IgD-negative memory B cell (primary cell): ENCODE results near the gene TYROBP. TPM values are rescaled to one million over a fixed set of nuclear protein-coding genes. Genes with fewer than 3 reads are reported as not detected.
"Not testable (repeated sequence)": the region's sequence is repeated elsewhere in the genome, so short reads cannot be mapped to it uniquely, and the experiment has no call there.

ENCODE experiments used
- H3K27ac Mint-ChIP-seq, 3 donors: one replicate each; pipeline ENCODE4 v1.8.0; 2020 to 2022; ENCODE audit warnings: mild to moderate bottlenecking in 3 of 3, mixed read lengths in 3 of 3, moderate library complexity in 1 of 3
- H3K27me3 Mint-ChIP-seq: one replicate; pipeline ENCODE4 v1.8.0; 2021; ENCODE audit warnings: mixed read lengths
- H3K36me3 Mint-ChIP-seq: one replicate; pipeline ENCODE4 v1.8.0; 2020; ENCODE audit warnings: mild to moderate bottlenecking, mixed read lengths
- H3K4me1 Mint-ChIP-seq, 3 donors: one replicate each; pipeline ENCODE4 v1.8.0; 2020 to 2022; ENCODE audit warnings: mixed read lengths in 3 of 3, mild to moderate bottlenecking in 1 of 3
- H3K4me3 Mint-ChIP-seq, 4 donors: one replicate each; pipeline ENCODE4 v1.8.0; 2020 to 2022; ENCODE audit warnings: mild to moderate bottlenecking in 4 of 4, mixed read lengths in 4 of 4, moderate library complexity in 3 of 4
- H3K9me3 Mint-ChIP-seq, 3 donors: one replicate each; pipeline ENCODE4 v1.8.0; 2020 to 2021; ENCODE audit warnings: mixed read lengths in 3 of 3, mild to moderate bottlenecking in 1 of 3
- polyA plus RNA-seq: library from polyadenylated mRNA; unstranded; fragments of 300-500 nt; fragmentation: Illumina TruSeq; gene quantifications from one replicate; pipeline ENCODE4 v1.2.3, GENCODE V29; 2021

TYROBP gene
- 13.7 TPM for polyA plus RNA-seq

- peak within 1 kb of the TSS; percentile 59 to 93 (median 82) for H3K4me3 Mint-ChIP-seq
- no peaks in the 10 kb centered on the region for H3K9me3 Mint-ChIP-seq
- no peaks in the 10 kb centered on the region for H3K36me3 Mint-ChIP-seq
- peaks cover 31 to 43% (median 35%) of the 10 kb centered on the region in 3 donors for H3K4me1 Mint-ChIP-seq
- H3K27me3 Mint-ChIP-seq, result no peaks in the 10 kb centered on the region
- peak within 1 kb of the TSS; percentile 97 to 99 (median 97) for H3K27ac Mint-ChIP-seq
Measured at GRCh38 chr19:35908010-35908441, at the start of gene TYROBP. TYROBP (minus strand) TSS chr19:35908295; CDS start chr19:35908228, 67 bp downstream.

- not testable (repeated sequence) for H3K36me3 Mint-ChIP-seq, H3K27ac Mint-ChIP-seq, H3K9me3 Mint-ChIP-seq, H3K4me3 Mint-ChIP-seq
- peaks cover 10 to 14% (median 13%) of the 10 kb centered on the region in 3 donors for H3K4me1 Mint-ChIP-seq
- peaks cover 14% of the 10 kb centered on the region for H3K27me3 Mint-ChIP-seq
Measured at GRCh38 chr19:35957411-35957810, 49.3 kb upstream of the TYROBP start.

DNA sequence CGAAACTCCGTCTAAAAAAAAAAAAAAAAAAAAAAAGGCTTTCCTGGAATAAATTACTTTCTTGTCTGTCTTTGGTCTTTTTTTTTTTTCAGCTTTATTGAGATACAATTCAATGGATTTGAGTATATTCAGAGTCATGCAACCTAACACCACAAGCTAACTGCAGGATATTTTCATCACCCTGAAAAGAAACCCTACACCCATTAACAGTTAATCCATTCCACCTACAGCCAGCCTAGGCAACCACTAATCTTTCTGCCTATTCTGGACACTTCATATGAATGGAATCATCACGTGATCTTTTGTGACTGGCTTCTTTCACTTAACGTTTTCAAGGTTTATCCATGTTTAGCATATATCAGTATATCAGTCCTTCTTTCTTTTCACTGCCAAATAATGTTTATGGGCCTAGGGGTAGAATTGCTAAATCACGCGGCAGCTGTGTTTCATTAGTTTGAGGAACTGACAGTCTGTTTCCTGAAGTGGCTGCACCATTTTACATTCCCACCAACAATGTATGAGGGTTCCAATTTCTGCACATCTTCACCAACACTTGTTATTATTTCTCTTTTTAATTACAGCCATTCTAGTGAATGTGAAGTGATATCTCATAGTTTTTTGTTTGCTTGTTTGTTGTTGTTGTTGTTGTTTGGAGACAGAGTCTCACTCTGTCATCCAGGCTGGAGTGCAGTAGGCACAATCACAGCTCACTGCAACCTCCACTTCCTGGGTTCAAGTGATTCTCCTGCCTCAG lies 48.0 kb upstream of the TYROBP start:
- Mint-ChIP-seq H3K4me1 (peaks cover 10 to 14% (median 13%) of the 10 kb centered on the region in 3 donors), H3K27ac (no peak overlapping the region)

GRCh38 chr19:35949131-35949530 lies 41.0 kb upstream of the TYROBP start:
- H3K27me3 Mint-ChIP-seq, result peaks cover 1% of the 10 kb centered on the region
- no peak overlapping the region for H3K4me3 Mint-ChIP-seq
- H3K36me3 Mint-ChIP-seq, result no peaks in the 10 kb centered on the region
- H3K9me3 Mint-ChIP-seq, result no peaks in the 10 kb centered on the region
- peak overlapping the region in 2 of 3 donors; percentile 39 to 45 for H3K27ac Mint-ChIP-seq
- peaks cover 9 to 13% (median 10%) of the 10 kb centered on the region in 3 donors for H3K4me1 Mint-ChIP-seq

More for the DNA sequence above, 48.0 kb upstream of the TYROBP start:
- Mint-ChIP-seq H3K4me3 (peak overlapping the region in 1 of 4 donors; percentile 17), H3K36me3 (no peaks in the 10 kb centered on the region), H3K9me3 (peaks cover 0 to 6% (median 4%) of the 10 kb centered on the region in 3 donors), H3K27me3 (peaks cover 14% of the 10 kb centered on the region)

DNA sequence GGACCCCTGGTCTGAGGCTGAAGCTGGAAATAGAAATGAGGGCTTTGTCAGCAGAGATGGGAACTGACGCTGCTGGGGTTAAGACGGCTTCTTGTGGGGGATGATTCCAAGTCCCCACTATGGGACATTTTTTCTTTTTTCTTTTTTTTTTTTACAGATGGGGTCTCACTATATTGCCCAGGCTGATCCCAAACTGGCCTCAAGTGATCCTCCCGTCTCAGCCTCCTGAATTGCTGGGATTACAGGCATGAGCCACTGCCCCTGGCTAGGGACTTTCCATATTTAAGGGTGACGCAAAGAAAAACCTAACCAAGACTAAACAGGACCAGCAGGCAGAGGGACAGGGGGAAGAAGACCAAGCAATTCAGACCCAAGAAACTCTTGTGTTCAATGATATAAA lies 38.1 kb upstream of the TYROBP start:
- Mint-ChIP-seq H3K36me3 (no peaks in the 10 kb centered on the region), H3K4me1 (peaks cover 0 to 3% (median 1%) of the 10 kb centered on the region in 3 donors), H3K27me3 (no peaks in the 10 kb centered on the region), H3K27ac (peak overlapping the region in 2 of 3 donors; percentile 31 to 78), H3K9me3 (no peaks in the 10 kb centered on the region), H3K4me3 (peak overlapping the region in 1 of 4 donors; percentile 30)

DNA sequence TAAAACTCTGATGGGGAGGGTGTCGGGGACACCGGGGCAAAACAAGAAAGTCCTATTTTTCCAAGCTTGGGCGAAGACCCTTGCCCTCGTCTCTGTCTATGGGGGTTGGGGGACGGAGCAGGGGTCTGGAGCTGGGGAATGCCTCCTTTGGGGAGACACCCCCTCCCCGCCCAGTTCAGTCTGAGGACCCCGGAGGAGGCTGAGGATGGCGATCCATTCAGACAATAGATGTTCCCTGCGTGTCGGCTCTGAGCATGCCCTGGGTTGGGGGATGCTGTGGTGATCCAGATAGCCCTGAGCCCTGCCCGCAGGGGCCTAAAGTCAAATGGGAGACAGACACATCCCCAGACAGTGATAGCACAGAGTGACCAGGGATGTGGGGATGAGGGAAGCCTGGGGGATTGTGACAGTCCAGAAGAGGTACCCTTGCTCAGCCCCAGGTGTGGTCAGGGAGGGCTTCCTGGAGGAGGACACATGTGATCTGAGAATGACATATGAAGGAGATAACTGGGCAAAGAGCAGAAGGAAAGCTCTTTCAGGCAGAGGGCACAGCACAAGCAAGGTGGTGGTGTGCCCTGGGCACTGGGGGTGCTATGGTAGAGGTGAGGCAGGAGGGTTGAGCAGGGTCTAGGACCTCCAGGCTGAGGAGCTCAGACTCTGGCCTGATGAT lies 37.2 kb upstream of the TYROBP start:
- H3K27me3 Mint-ChIP-seq, result no peaks in the 10 kb centered on the region
- H3K36me3 Mint-ChIP-seq, result no peaks in the 10 kb centered on the region
- no peaks in the 10 kb centered on the region for H3K9me3 Mint-ChIP-seq
- H3K4me1 Mint-ChIP-seq, result peaks cover 0 to 4% (median 3%) of the 10 kb centered on the region in 3 donors
- H3K4me3 Mint-ChIP-seq, result no peak overlapping the region
- H3K27ac Mint-ChIP-seq, result peak overlapping the region in 1 of 3 donors; percentile 76

DNA sequence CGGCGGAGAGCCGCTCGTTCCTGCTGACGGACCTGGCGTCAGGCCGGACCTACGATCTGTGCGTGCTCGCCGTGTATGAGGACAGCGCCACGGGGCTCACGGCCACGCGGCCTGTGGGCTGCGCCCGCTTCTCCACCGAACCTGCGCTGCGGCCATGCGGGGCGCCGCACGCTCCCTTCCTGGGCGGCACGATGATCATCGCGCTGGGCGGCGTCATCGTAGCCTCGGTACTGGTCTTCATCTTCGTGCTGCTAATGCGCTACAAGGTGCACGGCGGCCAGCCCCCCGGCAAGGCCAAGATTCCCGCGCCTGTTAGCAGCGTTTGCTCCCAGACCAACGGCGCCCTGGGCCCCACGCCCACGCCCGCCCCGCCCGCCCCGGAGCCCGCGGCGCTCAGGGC lies 36.5 kb upstream of the TYROBP start:
- no peaks in the 10 kb centered on the region for H3K36me3 Mint-ChIP-seq
- H3K27ac Mint-ChIP-seq, result no peak overlapping the region
- peaks cover 0 to 4% (median 3%) of the 10 kb centered on the region in 3 donors for H3K4me1 Mint-ChIP-seq
- no peaks in the 10 kb centered on the region for H3K27me3 Mint-ChIP-seq
- H3K9me3 Mint-ChIP-seq, result no peaks in the 10 kb centered on the region
- H3K4me3 Mint-ChIP-seq, result no peak overlapping the region

DNA sequence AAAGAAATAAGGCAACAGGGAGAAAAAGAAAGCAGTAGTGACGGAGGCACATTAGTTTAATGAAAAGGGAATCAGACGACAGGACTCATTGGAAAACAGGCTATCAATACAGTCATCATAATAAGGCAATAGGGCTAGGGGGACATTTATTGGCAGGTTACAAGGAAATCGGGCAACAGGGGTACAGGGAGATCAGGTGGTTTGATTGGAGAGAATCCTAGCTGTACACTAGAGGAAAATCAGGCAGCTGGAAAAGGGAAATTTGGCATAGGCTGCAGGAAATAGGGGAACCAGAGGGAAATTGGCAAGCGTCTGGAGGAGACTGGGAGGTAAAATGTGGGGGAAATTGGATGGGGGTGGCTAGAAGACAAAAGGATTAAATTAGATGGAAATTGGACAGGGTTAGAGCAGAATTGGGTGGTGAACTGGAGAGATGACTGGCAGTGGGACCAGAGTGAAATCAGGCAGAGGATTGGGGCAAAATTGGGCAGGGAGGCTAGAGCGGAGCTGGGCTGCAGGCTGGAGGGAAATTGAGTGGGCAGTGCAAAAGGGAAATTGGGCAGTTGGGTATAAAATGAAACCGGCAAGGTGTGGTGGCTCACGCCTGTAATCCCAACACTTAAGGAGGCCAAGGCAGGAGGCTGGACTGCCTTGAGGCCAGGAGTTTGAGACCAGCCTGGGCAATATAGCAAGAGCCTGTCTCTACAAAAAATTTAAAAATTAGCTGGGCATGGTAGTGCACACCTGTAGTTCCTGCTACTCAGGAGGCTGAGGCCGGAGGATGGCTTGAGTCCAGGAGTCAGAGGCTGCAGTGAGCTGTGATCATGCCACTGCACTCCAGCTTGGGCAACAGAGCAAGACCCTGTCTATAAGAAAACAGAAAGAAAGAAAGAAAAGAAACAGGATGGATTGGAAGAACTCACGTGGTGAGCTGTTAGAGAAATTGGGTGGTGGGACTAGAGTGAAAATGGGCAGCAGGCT lies 35.5 kb upstream of the TYROBP start:
- H3K9me3 Mint-ChIP-seq, result no peaks in the 10 kb centered on the region
- H3K4me1 Mint-ChIP-seq, result peaks cover 0 to 7% (median 5%) of the 10 kb centered on the region in 3 donors
- peak overlapping the region in 2 of 3 donors; percentile 54 to 60 for H3K27ac Mint-ChIP-seq
- peaks cover 3% of the 10 kb centered on the region for H3K27me3 Mint-ChIP-seq
- H3K4me3 Mint-ChIP-seq, result no peak overlapping the region
- H3K36me3 Mint-ChIP-seq, result no peaks in the 10 kb centered on the region

- Mint-ChIP-seq H3K36me3 (no peaks in the 10 kb centered on the region), H3K4me1 (peaks cover 0 to 18% (median 17%) of the 10 kb centered on the region in 3 donors), H3K4me3 (no peak overlapping the region), H3K9me3 (no peaks in the 10 kb centered on the region), H3K27ac (no peak overlapping the region), H3K27me3 (peaks cover 9% of the 10 kb centered on the region)
Measured at GRCh38 chr19:35942235-35942634, 34.1 kb upstream of the TYROBP start.

DNA sequence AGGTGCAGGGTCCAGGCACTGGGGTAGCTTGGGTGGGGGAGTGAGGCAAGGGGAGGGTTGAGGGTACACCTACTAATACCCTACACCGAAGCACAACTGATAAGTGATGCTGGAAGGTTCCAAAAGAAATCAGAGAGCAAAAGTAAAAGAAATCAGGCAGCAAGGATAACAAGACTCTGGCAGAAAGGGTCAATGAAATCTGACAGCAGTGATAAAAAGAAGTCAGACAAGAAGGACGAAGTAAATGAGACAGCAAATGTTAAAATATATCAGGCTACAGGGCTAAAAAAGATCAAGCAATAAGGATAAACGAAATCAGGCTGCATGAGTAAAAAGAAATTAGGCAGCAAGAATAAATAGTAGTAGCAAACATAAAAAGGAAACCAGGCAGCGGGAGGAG lies 32.7 kb upstream of the TYROBP start:
- Mint-ChIP-seq H3K4me3 (no peak overlapping the region), H3K4me1 (peaks cover 4 to 24% (median 20%) of the 10 kb centered on the region in 3 donors), H3K9me3 (no peaks in the 10 kb centered on the region), H3K27me3 (peaks cover 12% of the 10 kb centered on the region), H3K27ac (peak overlapping the region in 1 of 3 donors; percentile 68), H3K36me3 (no peaks in the 10 kb centered on the region)

DNA sequence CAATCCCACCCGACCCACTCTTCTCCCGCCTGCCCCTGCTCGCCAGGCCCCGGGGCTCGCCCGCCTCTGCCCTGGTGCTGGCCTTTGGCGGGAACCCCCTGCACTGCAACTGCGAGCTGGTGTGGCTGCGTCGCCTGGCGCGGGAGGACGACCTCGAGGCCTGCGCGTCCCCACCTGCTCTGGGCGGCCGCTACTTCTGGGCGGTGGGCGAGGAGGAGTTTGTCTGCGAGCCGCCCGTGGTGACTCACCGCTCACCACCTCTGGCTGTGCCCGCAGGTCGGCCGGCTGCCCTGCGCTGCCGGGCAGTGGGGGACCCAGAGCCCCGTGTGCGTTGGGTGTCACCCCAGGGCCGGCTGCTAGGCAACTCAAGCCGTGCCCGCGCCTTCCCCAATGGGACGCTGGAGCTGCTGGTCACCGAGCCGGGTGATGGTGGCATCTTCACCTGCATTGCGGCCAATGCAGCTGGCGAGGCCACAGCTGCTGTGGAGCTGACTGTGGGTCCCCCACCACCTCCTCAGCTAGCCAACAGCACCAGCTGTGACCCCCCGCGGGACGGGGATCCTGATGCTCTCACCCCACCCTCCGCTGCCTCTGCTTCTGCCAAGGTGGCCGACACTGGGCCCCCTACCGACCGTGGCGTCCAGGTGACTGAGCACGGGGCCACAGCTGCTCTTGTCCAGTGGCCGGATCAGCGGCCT lies 32.1 kb upstream of the TYROBP start:
- peaks cover 12% of the 10 kb centered on the region for H3K27me3 Mint-ChIP-seq
- H3K4me3 Mint-ChIP-seq, result no peak overlapping the region
- H3K36me3 Mint-ChIP-seq, result no peaks in the 10 kb centered on the region
- H3K4me1 Mint-ChIP-seq, result peaks cover 6 to 24% (median 21%) of the 10 kb centered on the region in 3 donors
- no peaks in the 10 kb centered on the region for H3K9me3 Mint-ChIP-seq
- no peak overlapping the region for H3K27ac Mint-ChIP-seq

- Mint-ChIP-seq H3K4me1 (peaks cover 6 to 25% (median 24%) of the 10 kb centered on the region in 3 donors), H3K9me3 (no peaks in the 10 kb centered on the region), H3K27me3 (peaks cover 12% of the 10 kb centered on the region), H3K27ac (no peak overlapping the region), H3K4me3 (no peak overlapping the region), H3K36me3 (no peaks in the 10 kb centered on the region)
Measured at GRCh38 chr19:35939307-35940077, 31.4 kb upstream of the TYROBP start.
